GM21528 (cell line): ENCODE data around the gene KLHL30.

Source experiments
- ATAC-seq: cut with Tn5 transposase; IDR thresholded peaks from one replicate; pipeline ENCODE4 v1.9.1; 2021; ENCODE audit warnings: mild to moderate bottlenecking, moderate library complexity; ENCODE audit not compliant: unreplicated experiment, low FRiP score

The KLHL30 gene

GRCh38 chr2:238130111-238130695 lies 8.3 kb upstream of the KLHL30 start:
- no peak for ATAC-seq

- ATAC-seq, result no peak
Observed at GRCh38 chr2:238130696-238131628, 7.5 kb upstream of the KLHL30 start.

GRCh38 chr2:238131761-238132462 lies 6.6 kb upstream of the KLHL30 start:
- no peak for ATAC-seq

- ATAC-seq, result no peak
Observed at GRCh38 chr2:238132463-238133450, 5.7 kb upstream of the KLHL30 start.

- ATAC-seq, result no peak
Observed at GRCh38 chr2:238133499-238134392, 4.7 kb upstream of the KLHL30 start.

GRCh38 chr2:238134393-238134785 lies 4.1 kb upstream of the KLHL30 start:
- ATAC-seq, result no peak

GRCh38 chr2:238135601-238136150 lies 2.8 kb upstream of the KLHL30 start:
- no peak for ATAC-seq

- ATAC-seq, result no peak
Observed at GRCh38 chr2:238136820-238137537, 1.5 kb upstream of the KLHL30 start.

- no peak for ATAC-seq
Observed at GRCh38 chr2:238137885-238138284, 583 bp upstream of the KLHL30 start.

GRCh38 chr2:238139196-238140039 lies 950 bp downstream of the KLHL30 start:
- no peak for ATAC-seq

GRCh38 chr2:238140040-238140439 lies 1.6 kb downstream of the KLHL30 start:
- ATAC-seq, result no peak

- ATAC-seq, result no peak
Observed at GRCh38 chr2:238140721-238141540, 2.5 kb downstream of the KLHL30 start.

GRCh38 chr2:238141541-238142318 lies 3.3 kb downstream of the KLHL30 start:
- ATAC-seq, result no peak

GRCh38 chr2:238142382-238143205 lies 4.1 kb downstream of the KLHL30 start:
- ATAC-seq, result no peak
